GM12865 (cell line): Measurements from ENCODE around the gene FBXO46.

Source experiments
- DNase-seq: peaks from one replicate; pipeline ENCODE4 v3.0.0; 2010; ENCODE audit warnings: low read depth
- H3K4me3 ChIP-seq: 2 replicates; pipeline ENCODE4 v1.5.1; 2011; ENCODE audit warnings: mild to moderate bottlenecking, low read depth, low read length, control low read depth
- TF ChIP-seq, protein P1 (sequence below): IDR thresholded peaks from 2 replicates; pipeline ENCODE4 v1.5.1; 2011; ENCODE audit warnings: low read length, control low read depth, low read depth, inconsistent platforms; ENCODE audit not compliant: insufficient read depth; ENCODE audit errors: missing control alignments

FBXO46 gene, protein sequence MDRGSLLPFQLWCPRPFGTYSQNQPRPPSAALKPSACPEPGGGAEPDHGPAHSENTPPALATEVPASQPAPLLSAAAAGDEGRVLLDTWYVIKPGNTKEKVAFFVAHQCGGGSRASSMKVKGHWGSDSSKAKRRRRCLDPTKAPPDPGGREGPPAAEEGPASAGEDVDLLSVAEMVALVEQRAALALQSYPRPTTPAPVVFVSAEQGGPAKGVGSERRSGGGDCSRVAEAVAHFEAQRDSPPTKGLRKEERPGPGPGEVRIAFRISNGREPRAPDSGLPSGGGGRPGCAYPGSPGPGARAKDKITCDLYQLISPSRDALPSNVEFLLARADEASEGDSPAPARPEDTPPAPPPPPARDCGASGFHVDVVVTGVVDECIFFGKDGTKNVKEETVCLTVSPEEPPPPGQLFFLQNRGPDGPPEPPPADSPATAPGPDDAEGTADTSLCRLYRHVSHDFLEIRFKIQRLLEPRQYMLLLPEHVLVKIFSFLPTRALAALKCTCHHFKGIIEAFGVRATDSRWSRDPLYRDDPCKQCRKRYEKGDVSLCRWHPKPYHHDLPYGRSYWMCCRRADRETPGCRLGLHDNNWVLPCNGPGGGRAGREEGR

GRCh38 chr19:45730368-45731288, at the start of gene FBXO46:
FBXO46 (minus strand) TSS chr19:45730896; CDS start chr19:45713495, 17,401 bp downstream.
- TF ChIP-seq, protein P1, sequence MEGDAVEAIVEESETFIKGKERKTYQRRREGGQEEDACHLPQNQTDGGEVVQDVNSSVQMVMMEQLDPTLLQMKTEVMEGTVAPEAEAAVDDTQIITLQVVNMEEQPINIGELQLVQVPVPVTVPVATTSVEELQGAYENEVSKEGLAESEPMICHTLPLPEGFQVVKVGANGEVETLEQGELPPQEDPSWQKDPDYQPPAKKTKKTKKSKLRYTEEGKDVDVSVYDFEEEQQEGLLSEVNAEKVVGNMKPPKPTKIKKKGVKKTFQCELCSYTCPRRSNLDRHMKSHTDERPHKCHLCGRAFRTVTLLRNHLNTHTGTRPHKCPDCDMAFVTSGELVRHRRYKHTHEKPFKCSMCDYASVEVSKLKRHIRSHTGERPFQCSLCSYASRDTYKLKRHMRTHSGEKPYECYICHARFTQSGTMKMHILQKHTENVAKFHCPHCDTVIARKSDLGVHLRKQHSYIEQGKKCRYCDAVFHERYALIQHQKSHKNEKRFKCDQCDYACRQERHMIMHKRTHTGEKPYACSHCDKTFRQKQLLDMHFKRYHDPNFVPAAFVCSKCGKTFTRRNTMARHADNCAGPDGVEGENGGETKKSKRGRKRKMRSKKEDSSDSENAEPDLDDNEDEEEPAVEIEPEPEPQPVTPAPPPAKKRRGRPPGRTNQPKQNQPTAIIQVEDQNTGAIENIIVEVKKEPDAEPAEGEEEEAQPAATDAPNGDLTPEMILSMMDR = peak; percentile 22
- DNase-seq = peak; percentile 99
- H3K4me3 ChIP-seq = peak within 1 kb of the TSS; percentile 94

- TF ChIP-seq, protein P1 = no peak
- no peak overlapping the region for H3K4me3 ChIP-seq
Observed at GRCh38 chr19:45780146-45780447, 49.4 kb upstream of the FBXO46 start.

DNA sequence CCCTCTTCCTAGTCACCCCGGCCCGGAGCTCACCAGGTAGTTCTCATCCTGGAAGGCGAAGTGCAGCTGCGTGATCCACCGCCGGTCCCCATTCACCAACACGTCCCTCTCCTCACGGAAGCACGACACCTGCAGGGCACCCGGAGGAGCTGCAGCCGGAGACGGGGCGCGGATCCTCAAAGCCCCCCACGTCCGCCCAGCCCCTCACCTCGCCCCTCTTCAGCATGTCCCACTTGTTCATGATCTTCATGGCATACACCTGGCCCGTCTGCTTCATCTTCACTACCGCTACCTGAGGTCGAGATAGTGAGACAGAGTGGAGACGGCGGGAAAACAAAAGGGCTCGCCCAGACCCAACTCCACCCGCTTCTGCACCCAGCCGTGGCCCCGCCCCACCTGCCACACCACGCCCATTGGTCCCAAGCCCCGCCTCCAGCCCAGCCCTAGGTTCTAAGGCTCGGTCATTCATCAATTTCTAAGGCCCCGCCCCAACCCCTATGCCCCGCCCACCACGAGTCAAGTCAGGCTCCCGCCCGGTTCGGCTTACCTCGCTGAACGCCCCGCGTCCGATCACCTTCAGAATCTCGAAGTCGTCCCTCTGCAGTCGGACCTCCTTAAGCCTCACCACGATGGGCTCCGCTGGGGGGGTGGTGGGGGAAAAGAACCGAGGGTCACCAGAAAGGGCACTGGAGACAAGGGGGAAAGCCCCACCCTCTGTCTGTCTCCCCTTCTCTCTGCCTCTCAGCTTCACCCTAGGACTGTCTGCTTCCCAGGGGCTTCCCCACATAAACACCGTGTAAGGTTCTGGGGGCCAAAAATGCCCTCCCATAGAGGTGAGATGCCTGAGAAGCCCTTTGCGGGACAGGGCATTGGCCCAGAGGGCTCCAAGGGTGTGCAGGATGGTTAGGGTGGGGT, 48.8 kb upstream of the FBXO46 start:
- DNase-seq = peak; percentile 91
- TF ChIP-seq, protein P1 = peak; percentile 64
- peak overlapping the region; percentile 32 for H3K4me3 ChIP-seq

More at GRCh38 chr19:45780146-45780447, 49.4 kb upstream of the FBXO46 start:
- no peak for DNase-seq

- TF ChIP-seq, protein P1 = no peak
- no peak overlapping the region for H3K4me3 ChIP-seq
- no peak for DNase-seq
Observed at GRCh38 chr19:45778010-45778661, 47.4 kb upstream of the FBXO46 start.

DNA sequence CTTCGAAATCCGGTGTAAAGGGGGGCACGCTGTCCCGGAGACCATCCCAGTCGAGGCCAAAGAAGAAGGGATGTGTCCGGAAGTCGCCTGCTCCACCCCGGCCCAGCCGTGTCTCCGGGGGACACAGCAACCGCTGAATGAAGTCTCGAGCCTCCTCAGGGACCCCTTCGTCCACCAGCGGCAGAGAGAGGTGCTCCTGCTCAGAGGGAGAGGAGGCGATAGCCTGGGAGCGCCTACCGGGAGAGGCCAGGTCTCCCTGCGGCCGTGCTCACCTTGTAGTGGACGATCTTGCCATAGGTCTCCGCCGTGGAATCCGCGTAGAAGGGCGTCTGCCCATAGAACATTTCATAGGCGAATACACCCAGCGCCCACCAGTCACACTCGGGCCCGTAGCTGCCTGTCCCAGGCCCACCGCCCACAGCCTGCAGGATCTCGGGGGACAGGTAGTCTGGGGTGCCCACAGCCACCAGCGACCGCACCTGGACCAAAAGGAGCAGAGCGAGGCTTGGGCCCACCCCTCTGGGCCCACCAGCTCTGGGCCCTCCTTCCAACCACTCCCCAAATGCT, 46.8 kb upstream of the FBXO46 start:
- no peak overlapping the region for H3K4me3 ChIP-seq
- TF ChIP-seq, protein P1 = no peak
- DNase-seq = no peak
